SK-N-SH treated with all-trans-retinoic acid at 6 μM for 48 hours (cell line): Measurements from ENCODE around the gene HCFC1.

Experiments used
- ARNTL ChIP-seq: fragments of 450-650 bp; formaldehyde crosslinking; IDR thresholded peaks from 2 replicates; pipeline ENCODE4 v1.5.0; 2020; ENCODE audit warnings: low read depth, mild to moderate bottlenecking, moderate library complexity, borderline replicate concordance
- CSDC2 ChIP-seq: fragments of 250-450 bp; sonication (Bioruptor Pico); IDR thresholded peaks from 2 replicates; pipeline ENCODE4 v1.5.0; 2020; ENCODE audit warnings: mild to moderate bottlenecking, moderate library complexity
- ESRRG ChIP-seq: fragments of 250-450 bp; sonication (Bioruptor Pico); IDR thresholded peaks from 2 replicates; pipeline ENCODE4 v1.6.1; 2021; ENCODE audit warnings: mild to moderate bottlenecking
- OSR1 ChIP-seq: fragments of 250-450 bp; sonication (Bioruptor Pico); IDR thresholded peaks from 2 replicates; pipeline ENCODE4 v1.8.0; 2022; ENCODE audit warnings: moderate library complexity, mild to moderate bottlenecking, inconsistent platforms
- PPARA ChIP-seq: fragments of 250-450 bp; sonication (Bioruptor Pico); IDR thresholded peaks from 2 replicates; pipeline ENCODE4 v1.5.0; 2020; ENCODE audit warnings: mild to moderate bottlenecking, borderline replicate concordance
- RARB ChIP-seq: fragments of 250-450 bp; sonication (Bioruptor Pico); IDR thresholded peaks from 2 replicates; pipeline ENCODE4 v1.8.0; 2021; ENCODE audit warnings: mild to moderate bottlenecking, moderate library complexity
- TCF4 ChIP-seq: fragments of 250-450 bp; sonication (Bioruptor Pico); IDR thresholded peaks from 2 replicates; pipeline ENCODE4 v1.8.0; 2021; ENCODE audit warnings: mild to moderate bottlenecking, moderate library complexity, borderline replicate concordance
- ZNF565 ChIP-seq: fragments of 450-650 bp; formaldehyde crosslinking; conservative IDR thresholded peaks from 2 replicates; pipeline ENCODE4 v1.5.0; 2020; ENCODE audit warnings: low read depth, mild to moderate bottlenecking, moderate library complexity
- TF ChIP-seq, protein P1 (sequence below): fragments of 250-450 bp; sonication (Bioruptor Pico); IDR thresholded peaks from 2 replicates; pipeline ENCODE4 v1.8.0; 2020; ENCODE audit warnings: mild to moderate bottlenecking, moderate library complexity, borderline replicate concordance
- TF ChIP-seq, protein P2 (sequence below): fragments of 250-450 bp; sonication (Bioruptor Pico); IDR thresholded peaks from 2 replicates; pipeline ENCODE4 v1.5.1; 2020; ENCODE audit warnings: low read depth, mild to moderate bottlenecking, moderate library complexity
- TF ChIP-seq, protein P3 (sequence below): fragments of 250-450 bp; sonication (Bioruptor Pico); IDR thresholded peaks from 2 replicates; pipeline ENCODE4 v1.5.1; 2021; ENCODE audit warnings: mild to moderate bottlenecking, moderate library complexity

DNA sequence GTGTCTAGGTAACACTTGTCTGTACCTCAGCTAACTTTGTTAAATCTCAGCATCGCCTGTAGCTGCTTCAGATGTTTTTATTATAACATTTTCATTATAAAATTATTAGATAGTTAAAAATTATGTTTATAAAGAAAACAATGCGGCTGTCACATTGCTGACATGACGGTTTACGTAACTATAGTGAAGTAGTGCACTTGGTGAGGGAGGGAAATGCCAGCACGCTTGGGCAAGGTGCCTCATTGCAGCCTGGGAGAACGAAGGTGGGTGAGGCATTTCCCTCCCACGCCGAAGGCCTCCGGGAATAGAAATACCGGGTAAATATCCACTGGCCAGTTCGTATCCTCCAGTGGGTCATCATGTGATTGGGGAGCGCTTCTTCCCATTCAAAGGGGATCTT, 16.9 kb upstream of the HCFC1 start:
- TF ChIP-seq PPARA (CRISPR knock-in tag) (no peak), TCF4 (CRISPR knock-in tag) (no peak), OSR1 (CRISPR knock-in tag) (no peak), ZNF565 (CRISPR knock-in tag) (no peak), RARB (CRISPR knock-in tag) (no peak), CSDC2 (CRISPR knock-in tag) (no peak), ARNTL (CRISPR knock-in tag) (no peak), ESRRG (no peak)
- TF ChIP-seq, protein P1, sequence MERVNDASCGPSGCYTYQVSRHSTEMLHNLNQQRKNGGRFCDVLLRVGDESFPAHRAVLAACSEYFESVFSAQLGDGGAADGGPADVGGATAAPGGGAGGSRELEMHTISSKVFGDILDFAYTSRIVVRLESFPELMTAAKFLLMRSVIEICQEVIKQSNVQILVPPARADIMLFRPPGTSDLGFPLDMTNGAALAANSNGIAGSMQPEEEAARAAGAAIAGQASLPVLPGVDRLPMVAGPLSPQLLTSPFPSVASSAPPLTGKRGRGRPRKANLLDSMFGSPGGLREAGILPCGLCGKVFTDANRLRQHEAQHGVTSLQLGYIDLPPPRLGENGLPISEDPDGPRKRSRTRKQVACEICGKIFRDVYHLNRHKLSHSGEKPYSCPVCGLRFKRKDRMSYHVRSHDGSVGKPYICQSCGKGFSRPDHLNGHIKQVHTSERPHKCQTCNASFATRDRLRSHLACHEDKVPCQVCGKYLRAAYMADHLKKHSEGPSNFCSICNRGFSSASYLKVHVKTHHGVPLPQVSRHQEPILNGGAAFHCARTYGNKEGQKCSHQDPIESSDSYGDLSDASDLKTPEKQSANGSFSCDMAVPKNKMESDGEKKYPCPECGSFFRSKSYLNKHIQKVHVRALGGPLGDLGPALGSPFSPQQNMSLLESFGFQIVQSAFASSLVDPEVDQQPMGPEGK, result no peak
- TF ChIP-seq, protein P2, sequence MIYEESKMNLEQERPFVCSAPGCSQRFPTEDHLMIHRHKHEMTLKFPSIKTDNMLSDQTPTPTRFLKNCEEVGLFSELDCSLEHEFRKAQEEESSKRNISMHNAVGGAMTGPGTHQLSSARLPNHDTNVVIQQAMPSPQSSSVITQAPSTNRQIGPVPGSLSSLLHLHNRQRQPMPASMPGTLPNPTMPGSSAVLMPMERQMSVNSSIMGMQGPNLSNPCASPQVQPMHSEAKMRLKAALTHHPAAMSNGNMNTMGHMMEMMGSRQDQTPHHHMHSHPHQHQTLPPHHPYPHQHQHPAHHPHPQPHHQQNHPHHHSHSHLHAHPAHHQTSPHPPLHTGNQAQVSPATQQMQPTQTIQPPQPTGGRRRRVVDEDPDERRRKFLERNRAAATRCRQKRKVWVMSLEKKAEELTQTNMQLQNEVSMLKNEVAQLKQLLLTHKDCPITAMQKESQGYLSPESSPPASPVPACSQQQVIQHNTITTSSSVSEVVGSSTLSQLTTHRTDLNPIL (CRISPR knock-in tag), result no peak
- TF ChIP-seq, protein P3, sequence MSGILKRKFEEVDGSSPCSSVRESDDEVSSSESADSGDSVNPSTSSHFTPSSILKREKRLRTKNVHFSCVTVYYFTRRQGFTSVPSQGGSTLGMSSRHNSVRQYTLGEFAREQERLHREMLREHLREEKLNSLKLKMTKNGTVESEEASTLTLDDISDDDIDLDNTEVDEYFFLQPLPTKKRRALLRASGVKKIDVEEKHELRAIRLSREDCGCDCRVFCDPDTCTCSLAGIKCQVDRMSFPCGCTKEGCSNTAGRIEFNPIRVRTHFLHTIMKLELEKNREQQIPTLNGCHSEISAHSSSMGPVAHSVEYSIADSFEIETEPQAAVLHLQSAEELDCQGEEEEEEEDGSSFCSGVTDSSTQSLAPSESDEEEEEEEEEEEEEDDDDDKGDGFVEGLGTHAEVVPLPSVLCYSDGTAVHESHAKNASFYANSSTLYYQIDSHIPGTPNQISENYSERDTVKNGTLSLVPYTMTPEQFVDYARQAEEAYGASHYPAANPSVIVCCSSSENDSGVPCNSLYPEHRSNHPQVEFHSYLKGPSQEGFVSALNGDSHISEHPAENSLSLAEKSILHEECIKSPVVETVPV, result no peak
